Smooth muscle cell (in vitro differentiated cells): ENCODE measurements around the gene TIPARP. TPM values are rescaled to one million over a fixed set of nuclear protein-coding genes. Genes with fewer than 3 reads are reported as not detected.

Experiments
- DNase-seq: peaks from one replicate; lab custom pipeline; 2025; ENCODE audit not compliant: unreplicated experiment; lab: John Stamatoyannopoulos, UW
- H2AFZ ChIP-seq: fragments of 200-600 bp; sonication (generic); 2 replicates; pipeline ENCODE4 v1.6.0; 2016; ENCODE audit warnings: antibody characterized with exemption, low read depth, mild to moderate bottlenecking
- H3F3A ChIP-seq: fragments of 200-600 bp; sonication (generic); 2 replicates; pipeline ENCODE4 v1.6.0; 2017; ENCODE audit warnings: antibody characterized with exemption, low read depth
- H3K27ac ChIP-seq: fragments of 200-600 bp; sonication (generic); 2 replicates; pipeline ENCODE4 v1.5.1; 2016; ENCODE audit warnings: low read depth, mild to moderate bottlenecking
- H3K27me3 ChIP-seq: fragments of 200-600 bp; sonication (generic); 2 replicates; pipeline ENCODE4 v1.6.1; 2016; ENCODE audit warnings: low read depth, mild to moderate bottlenecking
- H3K36me3 ChIP-seq: fragments of 200-600 bp; sonication (generic); 2 replicates; pipeline ENCODE4 v1.5.1; 2016; ENCODE audit warnings: low read depth
- H3K4me1 ChIP-seq: fragments of 200-600 bp; sonication (generic); 2 replicates; pipeline ENCODE4 v1.5.1; 2016; ENCODE audit warnings: low read depth
- H3K4me2 ChIP-seq: fragments of 200-600 bp; sonication (generic); 2 replicates; pipeline ENCODE4 v1.6.0; 2016; ENCODE audit warnings: mild to moderate bottlenecking
- H3K4me3 ChIP-seq: fragments of 200-600 bp; sonication (generic); 2 replicates; pipeline ENCODE4 v1.5.1; 2016; ENCODE audit warnings: mild to moderate bottlenecking
- H3K79me2 ChIP-seq: fragments of 200-600 bp; sonication (generic); 2 replicates; pipeline ENCODE4 v1.6.0; 2016; ENCODE audit warnings: low read depth, mild to moderate bottlenecking
- H3K9ac ChIP-seq: fragments of 200-600 bp; sonication (generic); 2 replicates; pipeline ENCODE4 v1.6.0; 2016; ENCODE audit warnings: low read depth
- H3K9me3 ChIP-seq: fragments of 200-600 bp; sonication (generic); replicated peaks from 2 replicates; pipeline ENCODE4 v1.5.1; 2016; ENCODE audit warnings: low read depth
- H4K20me1 ChIP-seq: fragments of 200-600 bp; sonication (generic); 2 replicates; pipeline ENCODE4 v1.6.0; 2016; ENCODE audit warnings: low read depth
- WGBS: methylation state at CpG from one replicate; pipeline ENCODE4 v1.1.7; 2016; ENCODE audit warnings: low lambda C conversion rate; 5-methylcytosine and 5-hydroxymethylcytosine counted together
- polyA plus RNA-seq: library from polyadenylated mRNA; unstranded; fragments of >200 nt; fragmentation: Nextera tagmentation; extraction: Ambion mirVana; gene quantifications from 2 replicates; pipeline ENCODE4 v1.2.1, GENCODE V29; 2016
- total RNA-seq: library from RNA; depleted of rRNA; stranded (reverse); fragments of >200 nt; gene quantifications from 2 replicates; pipeline ENCODE4 v1.2.3, GENCODE V29; 2014
- TF ChIP-seq, protein P1 (sequence below): fragments of 200-600 bp; sonication (generic); IDR thresholded peaks from 2 replicates; pipeline ENCODE4 v1.5.1; 2017; ENCODE audit warnings: borderline replicate concordance, mild to moderate bottlenecking, antibody characterized with exemption; ENCODE audit not compliant: insufficient read depth, poor library complexity, severe bottlenecking

TIPARP gene
- total and polyA plus RNA-seq, 2 experiments from 2014 or later = 12.5 to 65.2 TPM

DNA sequence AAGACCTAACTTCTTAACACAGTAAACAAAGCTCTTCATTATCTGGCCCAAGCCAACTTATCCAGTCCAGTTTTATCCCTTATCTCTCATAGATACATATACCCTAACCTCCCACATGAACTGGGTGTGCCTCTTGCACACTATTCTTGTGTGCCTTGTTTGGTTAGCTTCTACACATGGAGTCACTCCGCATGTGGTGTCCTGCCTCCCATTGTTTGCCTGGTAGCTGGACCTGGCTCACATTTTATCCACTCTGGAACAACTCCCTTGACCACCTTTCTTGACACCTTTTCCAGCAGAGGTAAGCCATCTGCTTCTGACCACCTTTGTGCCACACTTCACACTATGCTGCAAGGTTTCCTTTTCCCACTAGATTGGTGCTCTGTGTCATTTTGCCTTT is 15.2 kb downstream of the TIPARP start:
- no peak overlapping the region for H2AFZ ChIP-seq
- TF ChIP-seq, protein P1, sequence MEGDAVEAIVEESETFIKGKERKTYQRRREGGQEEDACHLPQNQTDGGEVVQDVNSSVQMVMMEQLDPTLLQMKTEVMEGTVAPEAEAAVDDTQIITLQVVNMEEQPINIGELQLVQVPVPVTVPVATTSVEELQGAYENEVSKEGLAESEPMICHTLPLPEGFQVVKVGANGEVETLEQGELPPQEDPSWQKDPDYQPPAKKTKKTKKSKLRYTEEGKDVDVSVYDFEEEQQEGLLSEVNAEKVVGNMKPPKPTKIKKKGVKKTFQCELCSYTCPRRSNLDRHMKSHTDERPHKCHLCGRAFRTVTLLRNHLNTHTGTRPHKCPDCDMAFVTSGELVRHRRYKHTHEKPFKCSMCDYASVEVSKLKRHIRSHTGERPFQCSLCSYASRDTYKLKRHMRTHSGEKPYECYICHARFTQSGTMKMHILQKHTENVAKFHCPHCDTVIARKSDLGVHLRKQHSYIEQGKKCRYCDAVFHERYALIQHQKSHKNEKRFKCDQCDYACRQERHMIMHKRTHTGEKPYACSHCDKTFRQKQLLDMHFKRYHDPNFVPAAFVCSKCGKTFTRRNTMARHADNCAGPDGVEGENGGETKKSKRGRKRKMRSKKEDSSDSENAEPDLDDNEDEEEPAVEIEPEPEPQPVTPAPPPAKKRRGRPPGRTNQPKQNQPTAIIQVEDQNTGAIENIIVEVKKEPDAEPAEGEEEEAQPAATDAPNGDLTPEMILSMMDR = no peak
- H4K20me1 ChIP-seq = peaks cover 51% of the 10 kb centered on the region
- peaks cover 6% of the 10 kb centered on the region for H3F3A ChIP-seq
- H3K9me3 ChIP-seq = no peaks in the 10 kb centered on the region
- peaks cover 22% of the 10 kb centered on the region for H3K4me1 ChIP-seq
- H3K36me3 ChIP-seq = no peaks in the 10 kb centered on the region
- H3K9ac ChIP-seq = no peak overlapping the region
- H3K27me3 ChIP-seq = no peaks in the 10 kb centered on the region
- 0% methylated on average over 1 of the region's 1 CpG for whole genome bisulfite sequencing
- no peak overlapping the region for H3K27ac ChIP-seq
- H3K79me2 ChIP-seq = peaks cover 71% of the 10 kb centered on the region
- no peak overlapping the region for H3K4me2 ChIP-seq
- H3K4me3 ChIP-seq = no peak overlapping the region
- no peak for DNase-seq

DNA sequence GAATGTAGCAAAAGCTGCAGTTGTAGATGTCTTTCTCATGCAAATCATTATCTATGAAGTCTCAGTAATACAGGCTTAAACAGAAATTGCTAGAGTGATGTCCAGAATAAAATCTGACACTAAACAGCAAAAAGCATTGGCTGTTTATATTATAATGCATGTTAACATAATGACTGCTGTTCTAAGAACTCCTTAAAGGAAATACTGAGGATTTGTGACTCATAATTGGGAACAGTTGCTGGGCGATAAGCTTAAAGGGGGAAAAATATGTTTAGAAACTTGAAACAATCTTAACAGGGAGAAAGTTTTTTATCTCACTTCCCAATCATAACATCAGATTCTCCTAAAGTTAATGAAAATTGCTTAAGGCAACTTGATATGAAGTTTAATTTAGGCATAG is 17.5 kb downstream of the TIPARP start:
- Histone ChIP-seq H3K27me3 (no peaks in the 10 kb centered on the region), H4K20me1 (peaks cover 30% of the 10 kb centered on the region), H3K79me2 (peaks cover 48% of the 10 kb centered on the region), H3K36me3 (peaks cover 10% of the 10 kb centered on the region), H3K4me2 (peak overlapping the region; percentile 77), H3K9ac (peak overlapping the region; percentile 59), H3F3A (peaks cover 6% of the 10 kb centered on the region), H3K4me1 (peaks cover 16% of the 10 kb centered on the region), H3K9me3 (no peaks in the 10 kb centered on the region), H3K4me3 (peak overlapping the region; percentile 28), H3K27ac (peak overlapping the region; percentile 82), H2AFZ (no peak overlapping the region)
- TF ChIP-seq, protein P1 = no peak
- no peak for DNase-seq
- WGBS = 6% methylated on average over 1 of the region's 1 CpG

DNA sequence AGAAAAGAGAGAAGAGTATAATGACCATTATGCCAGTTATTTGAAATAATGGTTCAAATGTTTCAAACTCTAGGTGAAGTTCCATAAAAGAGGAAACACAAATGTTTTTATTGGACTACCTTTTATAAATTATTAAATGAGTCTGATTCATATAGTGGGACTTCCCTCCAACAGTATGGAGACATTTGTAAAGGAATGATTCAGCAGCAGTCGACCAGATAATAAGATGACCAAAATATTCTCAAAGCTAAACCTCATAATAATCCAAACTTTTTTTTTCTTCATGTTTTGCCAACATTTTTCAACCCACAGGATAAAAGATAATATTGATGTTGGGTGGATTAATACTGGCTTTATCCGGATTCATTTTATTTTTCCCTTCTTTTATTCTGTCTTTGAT is 18.8 kb downstream of the TIPARP start:
- peak overlapping the region; percentile 8 for H3K9ac ChIP-seq

DNA sequence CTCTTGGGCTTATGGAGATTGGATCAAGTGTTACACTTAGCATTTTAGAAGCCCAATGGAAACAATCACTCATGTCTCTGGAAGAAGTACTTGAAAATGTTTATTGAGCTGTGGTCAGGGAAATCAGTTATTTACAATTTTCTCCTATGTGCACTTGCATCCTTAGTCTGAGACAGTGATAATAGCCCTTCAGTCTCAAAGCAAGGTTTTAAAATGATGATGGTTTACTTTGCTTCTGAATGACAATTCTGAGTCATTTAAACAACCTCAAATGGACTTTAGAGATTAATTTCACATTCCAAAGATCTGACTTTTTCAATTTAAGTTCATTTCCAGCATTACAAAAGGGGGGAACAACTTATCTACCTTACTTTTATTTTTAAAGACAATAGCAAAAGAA is 20.1 kb downstream of the TIPARP start:
- Histone ChIP-seq H3K4me2 (peak overlapping the region; percentile 3), H3K79me2 (peaks cover 30% of the 10 kb centered on the region), H3K4me1 (peaks cover 16% of the 10 kb centered on the region), H3F3A (no peaks in the 10 kb centered on the region), H3K27ac (peak overlapping the region; percentile 82), H3K9me3 (no peaks in the 10 kb centered on the region), H3K36me3 (peaks cover 10% of the 10 kb centered on the region), H4K20me1 (peaks cover 20% of the 10 kb centered on the region), H3K27me3 (no peaks in the 10 kb centered on the region), H3K9ac (peak overlapping the region; percentile 11), H3K4me3 (no peak overlapping the region), H2AFZ (no peak overlapping the region)
- TF ChIP-seq, protein P1 = no peak
- no peak for DNase-seq

More for the DNA sequence above, 18.8 kb downstream of the TIPARP start:
- Histone ChIP-seq H3K9me3 (no peaks in the 10 kb centered on the region), H3K4me1 (peaks cover 16% of the 10 kb centered on the region), H3K27ac (peak overlapping the region; percentile 82), H3K79me2 (peaks cover 36% of the 10 kb centered on the region), H4K20me1 (peaks cover 26% of the 10 kb centered on the region), H3K27me3 (no peaks in the 10 kb centered on the region), H3K36me3 (peaks cover 10% of the 10 kb centered on the region), H3K4me2 (peak overlapping the region; percentile 77), H3K4me3 (no peak overlapping the region), H2AFZ (no peak overlapping the region), H3F3A (no peaks in the 10 kb centered on the region)
- 55% methylated on average over 2 of the region's 2 CpGs for WGBS
- DNase-seq = no peak
- TF ChIP-seq, protein P1 = no peak
